Measurements from ENCODE around the gene ST3GAL4. TPM values are rescaled to one million over a fixed set of nuclear protein-coding genes. Genes with fewer than 3 reads are reported as not detected.
"Not testable (repeated sequence)": the region's sequence is repeated elsewhere in the genome, so short reads cannot be mapped to it uniquely, and the experiment has no call there.

Gene ST3GAL4
- total RNA-seq, 1 donor from 2014 or later: 0.71 TPM

GRCh38 chr11:126380909-126381308 is 25.4 kb downstream of the ST3GAL4 start:
- Mint-ChIP-seq H3K27me3 (no peaks in the 10 kb centered on the region), H3K27ac (no peak overlapping the region), H3K9me3 (no peaks in the 10 kb centered on the region), H3K36me3 (ENCODE audit: low read depth) (no peaks in the 10 kb centered on the region), H3K4me1 (no peaks in the 10 kb centered on the region), H3K4me3 (no peak overlapping the region)
- intact Hi-C loops (cut with micrococcal nuclease): no loop called here
- ChIA-PET POLR2A (no interaction called here), CTCF (no interaction called here)
- TF ChIP-seq CTCF (IDR thresholded peaks at IDR 0.05): no peak
- ATAC-seq (ENCODE audit: low read depth) (no peak), DNase-seq (no peak)

- DNase-seq; H3K27me3 Mint-ChIP-seq; intact Hi-C loops (cut with micrococcal nuclease); H3K4me3 Mint-ChIP-seq; H3K27ac Mint-ChIP-seq; ATAC-seq (ENCODE audit: low read depth); H3K4me1 Mint-ChIP-seq; CTCF ChIA-PET; H3K36me3 Mint-ChIP-seq (ENCODE audit: low read depth); H3K9me3 Mint-ChIP-seq; POLR2A ChIA-PET: not testable (repeated sequence)
Measured at GRCh38 chr11:126381960-126382359, 26.5 kb downstream of the ST3GAL4 start.

GRCh38 chr11:126382641-126383040 is 27.2 kb downstream of the ST3GAL4 start:
- ATAC-seq (ENCODE audit: low read depth); H3K4me3 Mint-ChIP-seq; H3K4me1 Mint-ChIP-seq; DNase-seq; intact Hi-C loops (cut with micrococcal nuclease); H3K9me3 Mint-ChIP-seq; H3K27me3 Mint-ChIP-seq; H3K36me3 Mint-ChIP-seq (ENCODE audit: low read depth); H3K27ac Mint-ChIP-seq; CTCF ChIA-PET: not testable (repeated sequence)
- POLR2A ChIA-PET: interaction anchor here (0.6 kb wide), 1 partner anchor 100 kb away, joined by 3 read pairs; no protein-coding TSS in a partner anchor

GRCh38 chr11:126383339-126384335 is 28.2 kb downstream of the ST3GAL4 start:
- no peaks in the 10 kb centered on the region for H3K9me3 Mint-ChIP-seq
- ATAC-seq (ENCODE audit: low read depth) (no peak), DNase-seq (no peak)
- H3K36me3 Mint-ChIP-seq (ENCODE audit: low read depth): no peaks in the 10 kb centered on the region
- ChIA-PET CTCF (no interaction called here), POLR2A (interaction anchor here (0.6 kb wide), 1 partner anchor 101 kb away, joined by 3 read pairs; no protein-coding TSS in a partner anchor)
- TF ChIP-seq CTCF (IDR thresholded peaks at IDR 0.05): no peak
- no peak overlapping the region for H3K27ac Mint-ChIP-seq
- no peaks in the 10 kb centered on the region for H3K27me3 Mint-ChIP-seq
- intact Hi-C loops (cut with micrococcal nuclease): no loop called here
- no peaks in the 10 kb centered on the region for H3K4me1 Mint-ChIP-seq
- H3K4me3 Mint-ChIP-seq: no peak overlapping the region

GRCh38 chr11:126384449-126385070 is 29.1 kb downstream of the ST3GAL4 start:
- TF ChIP-seq CTCF (IDR thresholded peaks at IDR 0.05): no peak
- Mint-ChIP-seq H3K27me3 (no peaks in the 10 kb centered on the region), H3K36me3 (ENCODE audit: low read depth) (no peaks in the 10 kb centered on the region), H3K4me3 (no peak overlapping the region), H3K27ac (no peak overlapping the region), H3K4me1 (no peaks in the 10 kb centered on the region), H3K9me3 (no peaks in the 10 kb centered on the region)
- POLR2A ChIA-PET: no interaction called here
- CTCF ChIA-PET: no interaction called here
- DNase-seq (no peak), ATAC-seq (ENCODE audit: low read depth) (no peak)
- intact Hi-C loops (cut with micrococcal nuclease): no loop called here

All from activated B cell treated with CpG ODN at 0.5 μM for 24 hours (primary cell).